OCI-M2 (cell line): ENCODE measurements around the gene ISG20L2.
A peak's percentile ranks its signal among the peaks of the same experiment; 100 is the strongest.

Experiments
- DNase-seq: peaks from one replicate; lab custom pipeline; 2025; ENCODE audit not compliant: unreplicated experiment; lab: John Stamatoyannopoulos, UW

Gene ISG20L2

GRCh38 chr1:156691665-156692440 lies 36.7 kb downstream of the ISG20L2 start:
- DNase-seq, result no peak

- no peak for DNase-seq
Measured at GRCh38 chr1:156691191-156691590, 37.4 kb downstream of the ISG20L2 start.

DNA sequence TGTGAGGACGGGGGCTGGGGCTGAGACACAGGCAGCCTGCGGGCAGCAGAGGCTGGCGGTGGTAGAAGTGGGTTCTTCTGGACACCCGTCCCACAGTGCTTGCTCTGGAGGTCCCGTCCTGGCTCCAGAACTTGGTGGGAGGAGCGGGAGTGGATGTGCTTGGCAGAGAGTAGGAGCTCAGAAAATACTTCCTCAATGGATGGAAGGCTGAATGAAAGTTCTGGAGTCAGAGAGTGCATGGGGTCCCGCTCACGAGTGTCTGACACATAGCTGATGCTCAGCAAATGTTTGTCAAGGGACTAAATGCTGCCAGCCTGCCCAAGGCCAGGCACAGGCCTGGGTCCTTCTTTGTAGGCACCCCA lies 37.9 kb downstream of the ISG20L2 start:
- DNase-seq, result no peak

GRCh38 chr1:156689953-156690674 lies 38.5 kb downstream of the ISG20L2 start:
- DNase-seq, result no peak

DNA sequence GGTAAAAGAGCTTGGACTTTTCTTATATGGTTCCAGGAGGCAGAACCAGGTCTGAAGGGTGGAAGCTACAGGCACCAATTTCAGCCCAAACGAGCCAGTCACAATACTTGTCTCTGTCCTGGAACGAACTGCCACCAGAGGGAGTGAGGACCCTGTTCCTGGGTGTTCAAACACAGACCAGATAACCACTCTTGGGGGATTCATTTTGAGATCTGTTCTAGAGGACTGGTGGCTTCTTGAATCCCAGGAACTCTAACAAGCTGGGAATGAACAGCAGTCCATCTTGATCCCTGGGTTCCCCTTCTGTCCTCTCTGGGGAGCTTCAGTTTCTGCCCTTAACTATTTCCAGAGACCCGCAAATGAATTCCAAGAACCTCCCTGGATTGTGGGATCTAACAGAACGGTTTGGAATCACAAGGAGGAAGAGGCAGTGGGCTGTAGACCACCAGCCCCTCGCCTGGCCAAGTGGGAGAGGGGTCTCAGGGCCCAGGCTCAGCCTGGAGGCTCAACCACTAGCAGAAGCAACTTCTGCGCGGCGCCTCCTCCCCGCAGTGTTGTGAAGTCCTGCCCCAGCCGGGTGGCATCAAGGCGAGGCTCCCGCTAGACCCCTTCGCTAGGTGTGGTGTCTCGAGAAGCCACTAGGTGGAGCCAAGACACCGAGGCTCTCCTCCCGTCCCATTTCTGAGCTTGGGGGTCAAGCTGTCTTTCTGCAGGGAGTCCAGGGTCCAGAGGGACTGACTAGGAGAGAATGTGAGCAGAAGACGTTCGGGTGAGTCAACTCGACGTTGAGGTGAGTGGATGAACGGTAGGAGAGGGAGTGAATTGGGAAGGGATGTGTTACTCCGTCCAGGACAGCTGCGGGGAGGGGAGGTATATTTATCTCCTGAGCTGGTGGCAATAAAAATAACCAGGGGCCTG lies 39.3 kb downstream of the ISG20L2 start:
- DNase-seq, result peak; percentile 66

GRCh38 chr1:156684227-156684782 lies 44.3 kb downstream of the ISG20L2 start:
- no peak for DNase-seq

DNA sequence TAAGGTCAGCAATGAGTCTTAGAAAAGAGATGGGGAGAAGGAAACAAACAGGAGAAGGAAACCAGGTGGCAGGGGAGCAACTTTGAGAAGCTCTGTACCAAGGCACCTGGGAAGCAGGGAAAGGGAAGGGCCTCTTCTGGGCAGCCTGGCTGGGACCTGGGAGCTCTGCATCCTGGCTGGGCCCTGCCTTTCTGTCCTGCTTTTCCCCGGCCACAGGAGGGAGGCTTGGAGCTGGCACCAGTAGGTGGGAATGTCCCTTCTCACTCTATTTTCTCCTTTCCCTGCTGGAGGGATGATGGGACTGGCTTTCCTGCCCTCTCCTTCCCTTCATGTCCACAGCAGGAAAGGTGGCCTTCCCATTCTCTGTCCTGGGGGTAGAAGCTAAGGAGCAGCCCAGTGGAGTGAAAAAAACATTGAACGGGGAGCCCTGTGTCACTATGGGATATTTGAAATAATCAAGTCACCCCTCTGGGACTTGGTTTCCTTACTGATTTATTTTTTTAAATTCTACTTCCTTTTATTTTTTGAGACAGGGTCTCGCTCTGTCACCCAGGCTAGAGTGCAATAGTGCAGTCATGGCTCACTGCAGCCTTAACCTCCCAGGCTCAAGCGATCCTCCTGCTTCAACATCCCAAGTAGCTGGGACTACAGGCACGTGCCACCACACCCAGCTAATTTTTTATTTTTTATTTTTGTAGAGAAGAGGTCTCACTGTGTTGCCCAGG lies 46.2 kb downstream of the ISG20L2 start:
- no peak for DNase-seq

DNA sequence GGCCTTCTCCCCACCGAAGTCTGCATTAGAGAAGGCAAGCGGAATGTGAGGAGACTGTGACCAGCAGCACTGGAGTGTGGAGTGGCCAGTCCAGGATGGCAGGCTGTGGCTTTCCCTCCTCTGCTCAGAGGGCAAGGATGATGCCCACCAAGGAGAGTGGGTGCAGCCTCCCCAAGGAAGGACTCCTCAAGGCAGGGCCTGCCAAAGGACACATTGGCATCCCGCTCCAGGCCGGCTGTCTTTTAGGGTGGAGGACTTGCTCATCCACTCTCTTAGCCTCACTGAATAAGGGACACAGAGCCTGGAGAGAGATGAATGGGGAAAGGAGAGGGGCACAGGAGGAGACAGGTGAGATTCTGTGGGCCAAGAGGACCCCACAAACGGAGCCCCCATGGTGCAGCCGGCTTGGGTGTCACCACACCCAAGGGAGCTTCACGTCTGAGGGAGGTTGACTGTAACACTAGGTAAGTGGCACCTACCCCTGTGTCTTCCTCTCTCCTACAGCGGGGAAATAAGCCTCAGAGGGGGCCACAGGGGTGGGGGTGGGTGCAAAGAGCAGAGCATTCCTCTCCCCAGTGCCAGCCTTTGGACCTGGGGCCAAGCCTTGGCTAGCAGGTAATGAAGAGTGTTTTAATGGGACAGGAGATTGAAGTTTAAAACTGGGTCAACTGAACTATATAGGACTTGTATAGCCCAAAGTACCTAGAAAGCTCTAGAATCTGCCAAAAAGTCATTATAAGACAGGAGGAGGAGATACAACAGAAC lies 47.2 kb downstream of the ISG20L2 start:
- no peak for DNase-seq

- no peak for DNase-seq
Measured at GRCh38 chr1:156680056-156680455, 48.5 kb downstream of the ISG20L2 start.

DNA sequence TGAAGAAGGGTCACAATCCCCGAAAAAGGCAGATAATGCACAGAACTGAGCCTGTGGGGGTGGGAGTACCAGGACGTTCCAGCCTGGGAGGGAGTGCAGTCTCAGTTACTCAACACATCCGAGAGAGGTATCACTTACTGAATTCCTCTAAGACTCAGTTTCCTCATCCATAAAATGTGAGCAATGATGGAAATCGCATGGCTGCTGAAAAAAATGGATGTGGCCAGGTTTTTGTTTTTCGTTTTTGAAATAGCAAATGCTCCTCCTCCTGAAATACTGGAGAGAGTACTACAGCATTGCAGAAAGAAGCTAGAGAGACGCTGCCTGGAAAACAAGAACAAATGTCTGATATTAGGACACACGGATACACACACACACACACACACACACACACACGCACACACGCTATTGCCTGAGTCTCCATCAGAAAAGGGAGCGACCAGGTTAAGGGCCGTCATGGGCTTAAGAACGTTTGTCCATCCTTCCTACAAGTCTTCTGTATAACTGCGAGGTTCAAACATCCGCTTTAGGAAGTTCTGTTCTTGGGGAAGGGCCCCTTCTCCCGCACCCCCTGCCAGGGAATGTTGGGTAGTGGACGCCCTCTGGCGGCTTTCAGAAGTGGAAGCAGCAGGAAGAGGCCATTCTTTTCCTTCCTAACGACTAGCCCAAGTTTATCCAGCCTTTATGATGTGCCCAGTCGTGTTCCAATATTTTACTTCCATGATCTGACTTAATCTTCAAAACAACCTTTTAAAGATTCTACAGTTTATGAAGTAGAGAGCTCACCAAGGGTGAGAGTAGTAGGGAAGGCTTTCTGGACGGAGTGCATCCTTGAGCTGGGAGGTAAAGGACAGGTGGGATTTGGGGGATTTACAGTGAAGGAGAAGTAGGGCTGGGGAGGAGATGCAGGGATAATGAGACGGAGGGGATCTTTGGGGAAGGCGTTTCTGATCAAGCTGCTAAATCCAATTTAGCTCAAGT lies 50.7 kb downstream of the ISG20L2 start:
- DNase-seq, result no peak

- DNase-seq, result no peak
Measured at GRCh38 chr1:156676820-156677615, 51.5 kb downstream of the ISG20L2 start, which contains the start of gene NES. Gene NES (minus strand): TSS chr1:156677407. CDS start chr1:156677264, 143 bp downstream.

DNA sequence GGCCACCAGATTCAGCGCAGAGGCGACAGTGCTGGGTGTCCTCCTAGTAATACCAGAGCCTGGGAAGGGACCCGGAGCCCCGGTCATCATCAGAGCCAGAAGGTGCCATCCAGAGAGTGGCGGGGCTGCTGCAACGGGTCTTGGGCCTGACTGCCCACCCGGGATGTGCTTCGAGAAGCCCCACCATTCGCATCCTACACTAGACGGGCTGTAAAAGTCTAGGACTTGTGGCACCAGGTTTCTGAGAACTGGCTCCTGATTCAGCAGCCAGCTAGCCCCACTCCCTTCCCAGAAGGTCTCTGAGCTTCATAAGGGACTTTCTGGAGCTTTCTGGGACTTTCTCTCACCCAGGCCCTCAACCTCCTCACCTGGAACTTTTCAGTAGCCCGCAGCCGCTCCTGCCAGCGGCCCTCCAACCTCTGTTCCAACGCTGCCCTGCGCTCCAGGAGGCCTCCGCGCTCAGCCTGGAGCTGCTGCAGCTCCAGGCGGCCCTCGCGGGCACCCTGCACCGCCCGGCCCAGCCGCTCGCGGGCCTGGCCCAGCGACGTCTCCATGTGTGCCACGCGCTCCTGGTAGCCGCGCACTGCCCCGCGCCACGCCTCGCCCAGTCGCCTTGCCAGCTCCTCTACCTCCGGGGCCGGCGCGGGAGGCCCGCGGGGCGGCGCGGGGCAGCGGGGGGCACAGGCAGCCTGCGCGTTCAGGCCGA lies 52.3 kb downstream of the ISG20L2 start:
- no peak for DNase-seq

- no peak for DNase-seq
Measured at GRCh38 chr1:156675210-156676113, 53.1 kb downstream of the ISG20L2 start.

GRCh38 chr1:156673387-156674121 lies 55.0 kb downstream of the ISG20L2 start:
- DNase-seq, result no peak
